ENCODE results near the gene TSPAN18. TPM values are rescaled to one million over a fixed set of nuclear protein-coding genes. Genes with fewer than 3 reads are reported as not detected.

TSPAN18 gene
- total and polyA plus RNA-seq, 2 experiments from 2014 or later, result 0.20 to 0.54 TPM

- DNase-seq, result no peak
- 73 to 79% methylated on average over 3 to 7 of the region's 7 CpGs for WGBS, 2 experiments (ENCODE audit: low coverage in 1 of 2, low lambda C conversion rate in 2 of 2, missing lambda C conversion rate in 2 of 2)
- Histone ChIP-seq H3K4me2 (ENCODE audit: unreplicated experiment) (no peak overlapping the region), H4K20me1 (ENCODE audit: insufficient read depth) (no peaks in the 10 kb centered on the region), H3F3A (ENCODE audit: insufficient read depth) (no peaks in the 10 kb centered on the region), H3K9ac (no peak overlapping the region), H3K9me2 (ENCODE audit: insufficient read depth) (no peaks in the 10 kb centered on the region), H3K27ac (no peak overlapping the region), H3K36me3 (ENCODE audit: low read depth) (no peaks in the 10 kb centered on the region), H3K4me3 (no peak overlapping the region), H3K79me2 (ENCODE audit: insufficient read depth) (no peaks in the 10 kb centered on the region), H2AFZ (no peak overlapping the region), H3K9me3 (ENCODE audit: low read depth) (no peaks in the 10 kb centered on the region), H3K4me1 (ENCODE audit: insufficient read depth) (no peaks in the 10 kb centered on the region), H3K27me3 (replicated peaks; ENCODE audit: insufficient read depth) (0 out of 2 replicates have a peak, but pooled peaks cover 6% of the 10 kb centered on the region)
- in situ Hi-C loops (cut with MboI), result loop anchor here (25.0 kb wide), 1 partner anchor 636 kb away; no protein-coding TSS in a partner anchor
- TF ChIP-seq EZH2phosphoT487 (IDR thresholded peaks at IDR 0.05; ENCODE audit: insufficient read depth, low read depth) (no peak), EZH2 (IDR thresholded peaks at IDR 0.05; ENCODE audit: insufficient read depth, poor library complexity, severe bottlenecking) (no peak)
These were observed 196.4 kb downstream of the TSPAN18 start for GRCh38 chr11:44923115-44923514.

- H2AFZ ChIP-seq, result no peak overlapping the region
These were observed 197.0 kb downstream of the TSPAN18 start for GRCh38 chr11:44923806-44924205.

GRCh38 chr11:44926036-44926435 lies 199.3 kb downstream of the TSPAN18 start:
- no peak for TF ChIP-seq EZH2phosphoT487 (IDR thresholded peaks at IDR 0.05; ENCODE audit: insufficient read depth, low read depth)
- Histone ChIP-seq H2AFZ (no peak overlapping the region), H3K4me2 (ENCODE audit: unreplicated experiment) (no peak overlapping the region), H3K4me3 (no peak overlapping the region), H3K27ac (no peak overlapping the region), H3K36me3 (ENCODE audit: low read depth) (no peaks in the 10 kb centered on the region), H4K20me1 (ENCODE audit: insufficient read depth) (no peaks in the 10 kb centered on the region), H3K9me3 (ENCODE audit: low read depth) (no peaks in the 10 kb centered on the region), H3K79me2 (ENCODE audit: insufficient read depth) (no peaks in the 10 kb centered on the region), H3K4me1 (ENCODE audit: insufficient read depth) (no peaks in the 10 kb centered on the region), H3F3A (ENCODE audit: insufficient read depth) (no peaks in the 10 kb centered on the region), H3K27me3 (replicated peaks; ENCODE audit: insufficient read depth) (0 out of 2 replicates have a peak, but pooled peaks cover 3% of the 10 kb centered on the region), H3K9ac (no peak overlapping the region), H3K9me2 (ENCODE audit: insufficient read depth) (no peaks in the 10 kb centered on the region)
- no peak for DNase-seq
- in situ Hi-C loops (cut with MboI), result loop anchor here (5.0 to 25.0 kb wide), 4 partner anchors 51 to 861 kb away; partner anchors contain the start of gene SYT13
- 59 to 63% methylated on average over 8 of the region's 8 CpGs for WGBS, 2 experiments (ENCODE audit: low coverage in 1 of 2, low lambda C conversion rate in 2 of 2, missing lambda C conversion rate in 2 of 2)

More at GRCh38 chr11:44923806-44924205, 197.0 kb downstream of the TSPAN18 start:
- Histone ChIP-seq H3K4me2 (ENCODE audit: unreplicated experiment) (no peak overlapping the region), H3K36me3 (ENCODE audit: low read depth) (no peaks in the 10 kb centered on the region), H3K9ac (no peak overlapping the region), H3F3A (ENCODE audit: insufficient read depth) (no peaks in the 10 kb centered on the region), H3K27ac (no peak overlapping the region), H3K4me3 (no peak overlapping the region), H3K79me2 (ENCODE audit: insufficient read depth) (no peaks in the 10 kb centered on the region), H3K4me1 (ENCODE audit: insufficient read depth) (no peaks in the 10 kb centered on the region), H3K9me3 (ENCODE audit: low read depth) (no peaks in the 10 kb centered on the region), H4K20me1 (ENCODE audit: insufficient read depth) (no peaks in the 10 kb centered on the region), H3K27me3 (replicated peaks; ENCODE audit: insufficient read depth) (0 out of 2 replicates have a peak, but pooled peaks cover 6% of the 10 kb centered on the region), H3K9me2 (ENCODE audit: insufficient read depth) (no peaks in the 10 kb centered on the region)
- in situ Hi-C loops (cut with MboI), result loop anchor here (25.0 kb wide), 1 partner anchor 637 kb away; no protein-coding TSS in a partner anchor
- no peak for TF ChIP-seq EZH2phosphoT487 (IDR thresholded peaks at IDR 0.05; ENCODE audit: insufficient read depth, low read depth)
- no peak for TF ChIP-seq EZH2 (IDR thresholded peaks at IDR 0.05; ENCODE audit: insufficient read depth, poor library complexity, severe bottlenecking)
- no peak for DNase-seq
- 82 to 83% methylated on average over 3 of the region's 3 CpGs for WGBS, 2 experiments (ENCODE audit: low coverage in 1 of 2, low lambda C conversion rate in 2 of 2, missing lambda C conversion rate in 2 of 2)

GRCh38 chr11:44927174-44927661 lies 200.5 kb downstream of the TSPAN18 start:
- Histone ChIP-seq H3K4me2 (ENCODE audit: unreplicated experiment) (no peak overlapping the region), H3K4me1 (ENCODE audit: insufficient read depth) (no peaks in the 10 kb centered on the region), H3K79me2 (ENCODE audit: insufficient read depth) (no peaks in the 10 kb centered on the region), H4K20me1 (ENCODE audit: insufficient read depth) (no peaks in the 10 kb centered on the region), H3K27me3 (replicated peaks; ENCODE audit: insufficient read depth) (0 out of 2 replicates have a peak, but pooled peaks cover 3% of the 10 kb centered on the region), H3F3A (ENCODE audit: insufficient read depth) (no peaks in the 10 kb centered on the region), H3K9me3 (ENCODE audit: low read depth) (no peaks in the 10 kb centered on the region), H3K9me2 (ENCODE audit: insufficient read depth) (no peaks in the 10 kb centered on the region), H3K4me3 (no peak overlapping the region), H3K9ac (no peak overlapping the region), H2AFZ (no peak overlapping the region), H3K36me3 (ENCODE audit: low read depth) (no peaks in the 10 kb centered on the region), H3K27ac (no peak overlapping the region)
- TF ChIP-seq EZH2phosphoT487 (IDR thresholded peaks at IDR 0.05; ENCODE audit: insufficient read depth, low read depth) (no peak), EZH2 (IDR thresholded peaks at IDR 0.05; ENCODE audit: insufficient read depth, poor library complexity, severe bottlenecking) (no peak)
- in situ Hi-C loops (cut with MboI), result loop anchor here (5.0 to 25.0 kb wide), 4 partner anchors 50 to 860 kb away; partner anchors contain the start of gene SYT13
- DNase-seq, result peak; percentile 83
- 28% methylated on average over 16 of the region's 16 CpGs for WGBS, 2 experiments (ENCODE audit: low coverage in 1 of 2, low lambda C conversion rate in 2 of 2, missing lambda C conversion rate in 2 of 2)

All from GM23248 (cell line).